Large intestine (tissue), 3 donors: ENCODE measurements around the gene FANCC. TPM values are rescaled to one million over a fixed set of nuclear protein-coding genes. Genes with fewer than 3 reads are reported as not detected.

ENCODE experiments used
- DNase-seq, 2 donors: peaks; one replicate each; pipeline versions ENCODE4 v3.0.0 to v3.0.0-alpha.2; 2013
- H3K27ac ChIP-seq: one replicate; pipeline ENCODE4 v1.5.1; 2013; ENCODE audit warnings: low read length
- H3K27me3 ChIP-seq: 2 replicates; pipeline ENCODE4 v1.6.1; 2013; ENCODE audit warnings: low read length; ENCODE audit not compliant: control insufficient read depth, insufficient read depth
- H3K36me3 ChIP-seq: 2 replicates; pipeline ENCODE4 v1.6.1; 2013; ENCODE audit warnings: low read length; ENCODE audit not compliant: control insufficient read depth, insufficient read depth
- H3K4me1 ChIP-seq: one replicate; pipeline ENCODE4 v1.6.1; 2013; ENCODE audit warnings: low read length; ENCODE audit not compliant: control insufficient read depth, insufficient read depth
- H3K4me3 ChIP-seq: one replicate; pipeline ENCODE4 v1.5.1; 2013; ENCODE audit warnings: low read length
- H3K9me3 ChIP-seq: one replicate; pipeline ENCODE4 v1.6.1; 2013; ENCODE audit warnings: mild to moderate bottlenecking, low read depth, low read length, moderate library complexity; ENCODE audit not compliant: control insufficient read depth
- WGBS: methylation state at CpG from one replicate; pipeline ENCODE4 v1.1.5; 2013; ENCODE audit warnings: low lambda C conversion rate; ENCODE audit not compliant: insufficient coverage; 5-methylcytosine and 5-hydroxymethylcytosine counted together
- polyA plus RNA-seq: library from polyadenylated mRNA; unstranded; fragments of 120-200 nt; gene quantifications from one replicate; pipeline ENCODE4 v1.2.1, GENCODE V29; 2013

The FANCC gene
- polyA plus RNA-seq, 1 donor, result 19.9 TPM

- WGBS, result 60% methylated on average over 1 of the region's 13 CpGs
- H3K27ac ChIP-seq, result no peak overlapping the region
- no peak overlapping the region for H3K4me3 ChIP-seq
- no peaks in the 10 kb centered on the region for H3K27me3 ChIP-seq
- no peaks in the 10 kb centered on the region for H3K9me3 ChIP-seq
- peaks cover 70% of the 10 kb centered on the region for H3K36me3 ChIP-seq
- DNase-seq, result no peak
- H3K4me1 ChIP-seq, result no peaks in the 10 kb centered on the region
Observed at GRCh38 chr9:95105519-95106287, 211.8 kb downstream of the FANCC start.

GRCh38 chr9:95104980-95105379, 212.5 kb downstream of the FANCC start:
- no peak for DNase-seq

GRCh38 chr9:95104581-95104960, 212.9 kb downstream of the FANCC start:
- 90% methylated on average over 2 of the region's 8 CpGs for WGBS
- H3K9me3 ChIP-seq, result no peaks in the 10 kb centered on the region
- H3K27ac ChIP-seq, result no peak overlapping the region
- no peak for DNase-seq
- H3K4me3 ChIP-seq, result no peak overlapping the region
- peaks cover 75% of the 10 kb centered on the region for H3K36me3 ChIP-seq
- H3K4me1 ChIP-seq, result no peaks in the 10 kb centered on the region
- no peaks in the 10 kb centered on the region for H3K27me3 ChIP-seq

More at GRCh38 chr9:95104980-95105379, 212.5 kb downstream of the FANCC start:
- Histone ChIP-seq H3K4me3 (no peak overlapping the region), H3K27me3 (no peaks in the 10 kb centered on the region), H3K36me3 (peaks cover 75% of the 10 kb centered on the region), H3K4me1 (no peaks in the 10 kb centered on the region), H3K27ac (no peak overlapping the region), H3K9me3 (no peaks in the 10 kb centered on the region)
- WGBS, result no CpG with 5 or more reads among the region's 12 CpGs

- DNase-seq, result no peak
- H3K27me3 ChIP-seq, result no peaks in the 10 kb centered on the region
- no CpG with 5 or more reads among the region's 20 CpGs for WGBS
- H3K9me3 ChIP-seq, result no peaks in the 10 kb centered on the region
- H3K36me3 ChIP-seq, result peaks cover 76% of the 10 kb centered on the region
- H3K4me3 ChIP-seq, result no peak overlapping the region
- H3K27ac ChIP-seq, result no peak overlapping the region
- no peaks in the 10 kb centered on the region for H3K4me1 ChIP-seq
Observed at GRCh38 chr9:95103871-95104580, 213.5 kb downstream of the FANCC start.

- no CpG with 5 or more reads among the region's 15 CpGs for WGBS
- no peak for DNase-seq
- Histone ChIP-seq H3K27ac (no peak overlapping the region), H3K9me3 (no peaks in the 10 kb centered on the region), H3K4me3 (no peak overlapping the region), H3K36me3 (peaks cover 79% of the 10 kb centered on the region), H3K4me1 (no peaks in the 10 kb centered on the region), H3K27me3 (no peaks in the 10 kb centered on the region)
Observed at GRCh38 chr9:95103281-95103771, 214.2 kb downstream of the FANCC start.

GRCh38 chr9:95102572-95102971, 214.9 kb downstream of the FANCC start:
- Histone ChIP-seq H3K27me3 (no peaks in the 10 kb centered on the region), H3K27ac (no peak overlapping the region), H3K4me1 (no peaks in the 10 kb centered on the region), H3K36me3 (peaks cover 80% of the 10 kb centered on the region), H3K4me3 (no peak overlapping the region), H3K9me3 (no peaks in the 10 kb centered on the region)
- no CpG with 5 or more reads among the region's 18 CpGs for WGBS
- no peak for DNase-seq

GRCh38 chr9:95102001-95102433, 215.5 kb downstream of the FANCC start:
- no peak overlapping the region for H3K4me3 ChIP-seq

GRCh38 chr9:95101326-95101725, 216.2 kb downstream of the FANCC start:
- Histone ChIP-seq H3K4me1 (no peaks in the 10 kb centered on the region), H3K4me3 (no peak overlapping the region), H3K27ac (no peak overlapping the region), H3K36me3 (peaks cover 77% of the 10 kb centered on the region), H3K27me3 (no peaks in the 10 kb centered on the region), H3K9me3 (no peaks in the 10 kb centered on the region)
- DNase-seq, result no peak
- WGBS, result no CpG with 5 or more reads among the region's 12 CpGs

More at GRCh38 chr9:95102001-95102433, 215.5 kb downstream of the FANCC start:
- H3K4me1 ChIP-seq, result no peaks in the 10 kb centered on the region
- DNase-seq, result no peak
- no peak overlapping the region for H3K27ac ChIP-seq
- H3K27me3 ChIP-seq, result no peaks in the 10 kb centered on the region
- no CpG with 5 or more reads among the region's 8 CpGs for WGBS
- peaks cover 80% of the 10 kb centered on the region for H3K36me3 ChIP-seq
- no peaks in the 10 kb centered on the region for H3K9me3 ChIP-seq

- no CpG with 5 or more reads among the region's 4 CpGs for WGBS
- H3K4me3 ChIP-seq, result no peak overlapping the region
- no peaks in the 10 kb centered on the region for H3K4me1 ChIP-seq
- H3K27ac ChIP-seq, result no peak overlapping the region
- DNase-seq, result no peak
- no peaks in the 10 kb centered on the region for H3K27me3 ChIP-seq
- H3K9me3 ChIP-seq, result no peaks in the 10 kb centered on the region
- peaks cover 70% of the 10 kb centered on the region for H3K36me3 ChIP-seq
Observed at GRCh38 chr9:95100071-95100627, 217.4 kb downstream of the FANCC start.

- H3K4me1 ChIP-seq, result no peaks in the 10 kb centered on the region
Observed at GRCh38 chr9:95099321-95100070, 218.0 kb downstream of the FANCC start.

More at GRCh38 chr9:95099321-95100070, 218.0 kb downstream of the FANCC start:
- Histone ChIP-seq H3K36me3 (peaks cover 66% of the 10 kb centered on the region), H3K4me3 (no peak overlapping the region), H3K27me3 (no peaks in the 10 kb centered on the region), H3K9me3 (no peaks in the 10 kb centered on the region), H3K27ac (no peak overlapping the region)
- no peak for DNase-seq
- no CpG with 5 or more reads among the region's 24 CpGs for WGBS
